Natural killer cell (primary cell): ENCODE data around the gene GALNT8. TPM values are rescaled to one million over a fixed set of nuclear protein-coding genes. Genes with fewer than 3 reads are reported as not detected.

ENCODE experiments used
- ATAC-seq, 3 donors: fragments of 150-1000 bp in 2 of 3; fragments of 200-7000 bp in 1 of 3; cut with Tn5 transposase; 1 replicate in 1 of 3; 2 replicates in 2 of 3; pipeline ENCODE4 v1.10.0; 2021; ENCODE audit warnings: mild to moderate bottlenecking in 2 of 3, moderate library complexity in 2 of 3
- DNase-seq, 2 donors: peaks; one replicate each; pipeline versions ENCODE4 v3.0.0 to v3.0.0-alpha.2; 2013 to 2021; ENCODE audit warnings: mixed read lengths in 1 of 2
- H3K27ac ChIP-seq: one replicate; pipeline ENCODE4 v1.5.1; 2013; ENCODE audit warnings: mild to moderate bottlenecking, low read length
- H3K27me3 ChIP-seq: one replicate; pipeline ENCODE4 v1.6.1; 2013; ENCODE audit warnings: low read length; ENCODE audit not compliant: control insufficient read depth, insufficient read depth
- H3K36me3 ChIP-seq: one replicate; pipeline ENCODE4 v1.6.1; 2013; ENCODE audit warnings: low read length; ENCODE audit not compliant: control insufficient read depth, insufficient read depth
- H3K4me1 ChIP-seq: one replicate; pipeline ENCODE4 v1.6.1; 2013; ENCODE audit warnings: low read length; ENCODE audit not compliant: control insufficient read depth, insufficient read depth
- H3K4me3 ChIP-seq: one replicate; pipeline ENCODE4 v1.5.1; 2013; ENCODE audit warnings: low read length
- H3K9me3 ChIP-seq: one replicate; pipeline ENCODE4 v1.6.1; 2013; ENCODE audit warnings: low read length; ENCODE audit not compliant: control insufficient read depth, insufficient read depth
- H3K27ac Mint-ChIP-seq, 2 donors: one replicate each; pipeline ENCODE4 v1.8.0; 2022; ENCODE audit warnings: mild to moderate bottlenecking in 2 of 2, mixed read lengths in 2 of 2, moderate library complexity in 1 of 2
- H3K27me3 Mint-ChIP-seq, 2 donors: one replicate each; pipeline ENCODE4 v1.8.0; 2022; ENCODE audit warnings: low read depth in 2 of 2, mixed read lengths in 2 of 2
- H3K36me3 Mint-ChIP-seq: one replicate; pipeline ENCODE4 v1.8.0; 2022; ENCODE audit warnings: mixed read lengths
- H3K4me1 Mint-ChIP-seq, 2 donors: one replicate each; pipeline ENCODE4 v1.8.0; 2022; ENCODE audit warnings: mixed read lengths in 2 of 2
- H3K4me3 Mint-ChIP-seq: one replicate; pipeline ENCODE4 v1.8.0; 2022; ENCODE audit warnings: mild to moderate bottlenecking, moderate library complexity, mixed read lengths
- H3K9me3 Mint-ChIP-seq, 2 donors: one replicate each; pipeline ENCODE4 v1.8.0; 2022; ENCODE audit warnings: mixed read lengths in 2 of 2
- WGBS: methylation state at CpG from one replicate; pipeline ENCODE4 v1.1.7; 2013; ENCODE audit warnings: missing lambda C conversion rate; ENCODE audit not compliant: insufficient coverage; 5-methylcytosine and 5-hydroxymethylcytosine counted together
- intact Hi-C: fragments of 100-400 bp; cut with micrococcal nuclease; formaldehyde crosslinking; loops from one replicate; pipeline ENCODE4 v1.14.2; 2022
- total RNA-seq, 4 donors: library from RNA; stranded (reverse); fragments of 120-200 nt in 1 of 4; gene quantifications; one replicate each; pipeline versions ENCODE4 v1.2.3 to v1.2.4, GENCODE V29; 2013 to 2022
- TF ChIP-seq, protein P1 (sequence below): fragments of 200-600 bp; IDR thresholded peaks from one replicate; pipeline ENCODE4 v1.8.0; 2022; ENCODE audit warnings: antibody characterized with exemption

The GALNT8 gene
- total RNA-seq, 3 donors from 2014 or later (not counting 1 experiment from before 2014, with no cell fraction given) = 0.19 to 0.73 (median 0.41) TPM

- no peaks in the 10 kb centered on the region for H3K27me3 ChIP-seq
- no peaks in the 10 kb centered on the region for H3K36me3 ChIP-seq
- peaks cover 11% of the 10 kb centered on the region for H3K4me1 ChIP-seq
- WGBS = 38% methylated on average over 34 of the region's 34 CpGs
- peak overlapping the region; percentile 26 for H3K4me3 ChIP-seq
- ATAC-seq (no peak), DNase-seq (no peak)
- no peak overlapping the region for H3K27ac Mint-ChIP-seq
- no peaks in the 10 kb centered on the region for H3K9me3 ChIP-seq
- peaks cover 35% of the 10 kb centered on the region in 2 donors for H3K4me1 Mint-ChIP-seq
- H3K36me3 Mint-ChIP-seq = no peaks in the 10 kb centered on the region
- intact Hi-C loops = no loop called here
- no peaks in the 10 kb centered on the region for H3K9me3 Mint-ChIP-seq
- peak overlapping the region; percentile 69 for H3K4me3 Mint-ChIP-seq
- peaks cover 33 to 43% of the 10 kb centered on the region in 2 donors for H3K27me3 Mint-ChIP-seq
- no peak overlapping the region for H3K27ac ChIP-seq
- TF ChIP-seq, protein P1, sequence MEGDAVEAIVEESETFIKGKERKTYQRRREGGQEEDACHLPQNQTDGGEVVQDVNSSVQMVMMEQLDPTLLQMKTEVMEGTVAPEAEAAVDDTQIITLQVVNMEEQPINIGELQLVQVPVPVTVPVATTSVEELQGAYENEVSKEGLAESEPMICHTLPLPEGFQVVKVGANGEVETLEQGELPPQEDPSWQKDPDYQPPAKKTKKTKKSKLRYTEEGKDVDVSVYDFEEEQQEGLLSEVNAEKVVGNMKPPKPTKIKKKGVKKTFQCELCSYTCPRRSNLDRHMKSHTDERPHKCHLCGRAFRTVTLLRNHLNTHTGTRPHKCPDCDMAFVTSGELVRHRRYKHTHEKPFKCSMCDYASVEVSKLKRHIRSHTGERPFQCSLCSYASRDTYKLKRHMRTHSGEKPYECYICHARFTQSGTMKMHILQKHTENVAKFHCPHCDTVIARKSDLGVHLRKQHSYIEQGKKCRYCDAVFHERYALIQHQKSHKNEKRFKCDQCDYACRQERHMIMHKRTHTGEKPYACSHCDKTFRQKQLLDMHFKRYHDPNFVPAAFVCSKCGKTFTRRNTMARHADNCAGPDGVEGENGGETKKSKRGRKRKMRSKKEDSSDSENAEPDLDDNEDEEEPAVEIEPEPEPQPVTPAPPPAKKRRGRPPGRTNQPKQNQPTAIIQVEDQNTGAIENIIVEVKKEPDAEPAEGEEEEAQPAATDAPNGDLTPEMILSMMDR = no peak
Observed at GRCh38 chr12:4810219-4810671, 90.0 kb downstream of the GALNT8 start.

DNA sequence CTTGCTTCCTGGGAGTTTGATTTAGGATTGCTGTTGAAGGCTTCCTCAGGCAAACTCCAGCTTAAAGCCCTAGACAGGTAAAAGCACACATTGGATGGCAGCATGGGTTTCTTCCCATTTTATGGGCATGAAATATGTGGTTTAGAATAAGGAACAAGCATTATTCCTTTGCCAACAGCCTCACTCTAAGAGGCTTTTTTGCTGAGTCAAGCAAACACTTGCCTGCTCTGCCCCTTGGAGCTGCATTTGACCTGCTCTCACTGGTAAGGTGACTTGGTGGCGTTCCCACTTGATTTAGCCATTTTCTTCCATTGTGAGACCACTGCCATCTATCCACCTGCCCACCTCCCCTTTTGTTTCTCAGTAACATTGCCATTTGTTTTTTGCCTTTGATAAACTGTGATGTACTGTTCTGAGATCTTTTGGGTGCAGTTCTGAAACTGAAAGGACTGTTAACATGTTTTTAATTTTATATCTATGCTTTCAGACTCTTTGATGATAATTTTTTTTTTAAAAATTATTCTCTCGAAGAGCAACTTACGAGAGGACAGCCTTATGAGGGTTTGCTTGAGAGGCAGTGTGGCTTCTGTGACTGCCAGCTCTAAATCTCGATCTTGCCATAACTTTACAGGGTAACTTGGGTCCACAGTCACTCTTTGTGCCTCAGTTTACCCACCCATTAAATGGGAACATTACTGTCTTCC lies 92.6 kb downstream of the GALNT8 start:
- TF ChIP-seq, protein P1 = no peak
- H3K36me3 Mint-ChIP-seq = no peaks in the 10 kb centered on the region
- no peak overlapping the region for H3K27ac ChIP-seq
- peaks cover 11% of the 10 kb centered on the region for H3K4me1 ChIP-seq
- intact Hi-C loops = no loop called here
- ATAC-seq (no peak), DNase-seq (no peak)
- no peaks in the 10 kb centered on the region for H3K27me3 ChIP-seq
- H3K4me3 Mint-ChIP-seq = no peak overlapping the region
- no peak overlapping the region for H3K27ac Mint-ChIP-seq
- H3K9me3 ChIP-seq = no peaks in the 10 kb centered on the region
- H3K36me3 ChIP-seq = no peaks in the 10 kb centered on the region
- H3K9me3 Mint-ChIP-seq = no peaks in the 10 kb centered on the region
- no peak overlapping the region for H3K4me3 ChIP-seq
- H3K4me1 Mint-ChIP-seq = peaks cover 26 to 33% of the 10 kb centered on the region in 2 donors
- WGBS = 71% methylated on average over 4 of the region's 4 CpGs
- H3K27me3 Mint-ChIP-seq = peaks cover 28 to 30% of the 10 kb centered on the region in 2 donors

- H3K27me3 ChIP-seq = no peaks in the 10 kb centered on the region
- Mint-ChIP-seq H3K4me1 (peaks cover 25 to 34% of the 10 kb centered on the region in 2 donors), H3K4me3 (no peak overlapping the region), H3K27me3 (peaks cover 18 to 29% of the 10 kb centered on the region in 2 donors), H3K36me3 (no peaks in the 10 kb centered on the region), H3K9me3 (no peaks in the 10 kb centered on the region), H3K27ac (no peak overlapping the region)
- DNase-seq = no peak
- TF ChIP-seq, protein P1 = no peak
- intact Hi-C loops = no loop called here
- ATAC-seq = no peak
- H3K36me3 ChIP-seq = no peaks in the 10 kb centered on the region
- H3K4me1 ChIP-seq = peaks cover 11% of the 10 kb centered on the region
- H3K4me3 ChIP-seq = no peak overlapping the region
- H3K9me3 ChIP-seq = no peaks in the 10 kb centered on the region
- WGBS = 78% methylated on average over 4 of the region's 5 CpGs
- no peak overlapping the region for H3K27ac ChIP-seq
Observed at GRCh38 chr12:4813741-4814140, 93.5 kb downstream of the GALNT8 start.
